OCI-LY7 (cell line): Measurements from ENCODE around the gene LMOD1. TPM values are rescaled to one million over a fixed set of nuclear protein-coding genes. Genes with fewer than 3 reads are reported as not detected.
A peak's percentile ranks its signal among the peaks of the same experiment; 100 is the strongest.

Experiments used
- BruUV-seq: library from RNA; stranded (reverse); fragments of 400-500 nt; replicated peaks from 2 replicates; lab custom pipeline; 2021; lab: Mats Ljungman, UMichigan
- CTCF ChIA-PET: fragments of 300-600 bp; sonication (Branson Sonifier 250); formaldehyde crosslinking; loops from one replicate; lab custom pipeline; 2022; ENCODE audit warnings: antibody characterized with exemption; ENCODE audit not compliant: unreplicated experiment; lab: Charles Lee
- POLR2A ChIA-PET: fragments of 300-600 bp; sonication (Branson Sonifier 250); formaldehyde crosslinking; loops from one replicate; lab custom pipeline; 2022; ENCODE audit warnings: antibody characterized with exemption; lab: Charles Lee
- DNase-seq: peaks from one replicate; pipeline ENCODE4 v3.0.0-alpha.2; 2015; ENCODE audit warnings: low spot score
- H2AFZ ChIP-seq: fragments of 200-600 bp; sonication (generic), shearing (Covaris generic); 2 replicates; pipeline ENCODE4 v1.6.1; 2014; ENCODE audit warnings: mild to moderate bottlenecking, antibody characterized with exemption, low read length, moderate library complexity
- H3K27ac ChIP-seq: fragments of 200-600 bp; sonication (generic); 2 replicates; pipeline ENCODE4 v1.5.1; 2014; ENCODE audit warnings: mixed run types, low read depth, mild to moderate bottlenecking, moderate library complexity, low read length, inconsistent platforms; ENCODE audit not compliant: poor library complexity, severe bottlenecking
- H3K36me3 ChIP-seq: fragments of 200-600 bp; sonication (generic); 2 replicates; pipeline ENCODE4 v1.6.1; 2014; ENCODE audit warnings: mild to moderate bottlenecking, antibody characterized with exemption, low read length, moderate library complexity, mixed read lengths; ENCODE audit not compliant: insufficient read depth
- H3K4me1 ChIP-seq: fragments of 200-600 bp; sonication (generic); 2 replicates; pipeline ENCODE4 v1.5.1; 2014; ENCODE audit warnings: mild to moderate bottlenecking, low read length; ENCODE audit not compliant: insufficient read depth, poor library complexity, severe bottlenecking
- H3K4me2 ChIP-seq: fragments of 200-600 bp; sonication (generic); 2 replicates; pipeline ENCODE4 v1.6.1; 2014; ENCODE audit warnings: mild to moderate bottlenecking, low read length
- H3K4me3 ChIP-seq: fragments of 200-600 bp; sonication (generic); 2 replicates; pipeline ENCODE4 v1.5.1; 2014; ENCODE audit warnings: mild to moderate bottlenecking, low read depth, low read length; ENCODE audit not compliant: poor library complexity, severe bottlenecking
- H3K79me2 ChIP-seq: fragments of 200-600 bp; sonication (generic); 2 replicates; pipeline ENCODE4 v1.6.1; 2016; ENCODE audit warnings: low read depth, mild to moderate bottlenecking, low read length, moderate library complexity, mixed read lengths; ENCODE audit not compliant: insufficient read depth
- H3K9me2 ChIP-seq: fragments of 200-600 bp; sonication (generic); 2 replicates; pipeline ENCODE4 v1.6.1; 2016; ENCODE audit warnings: mild to moderate bottlenecking, low read length, mixed read lengths; ENCODE audit not compliant: insufficient read depth
- H3K9me3 ChIP-seq: fragments of 200-600 bp; sonication (generic); 2 replicates; pipeline ENCODE4 v1.6.1; 2014; ENCODE audit warnings: mild to moderate bottlenecking, mixed run types, low read length, mixed read lengths
- H4K20me1 ChIP-seq: fragments of 200-600 bp; sonication (generic); 2 replicates; pipeline ENCODE4 v1.6.1; 2014; ENCODE audit warnings: mild to moderate bottlenecking, antibody characterized with exemption, low read length, moderate library complexity, mixed read lengths; ENCODE audit not compliant: insufficient read depth
- EZH2phosphoT487 ChIP-seq: fragments of 200-600 bp; sonication (generic); IDR thresholded peaks from 2 replicates; pipeline ENCODE4 v1.6.1; 2018; ENCODE audit warnings: low read depth, borderline replicate concordance, mild to moderate bottlenecking, mixed run types, antibody characterized with exemption, low read length, moderate library complexity, mixed read lengths
- intact Hi-C: fragments of 100-400 bp; cut with micrococcal nuclease; formaldehyde crosslinking; loops from one replicate; pipeline ENCODE4 v1.10.0; 2022; ENCODE audit not compliant: unreplicated experiment
- total RNA-seq, 2 experiments: library from RNA; depleted of rRNA in 1 of 2; stranded (reverse); fragments of >200 nt in 1 of 2; shearing (Covaris generic) in 1 of 2; gene quantifications; 2 replicates each; pipeline ENCODE4 v1.2.3, GENCODE V29; 2014 to 2022
- TF ChIP-seq, protein P1 (sequence below): fragments of 200-600 bp; sonication (generic); conservative IDR thresholded peaks from 2 replicates; pipeline ENCODE4 v1.5.1; 2014; ENCODE audit warnings: mild to moderate bottlenecking, antibody characterized with exemption, low read length, moderate library complexity, mixed read lengths

Gene LMOD1
- total RNA-seq, 2 experiments from 2014 or later: not detected

GRCh38 chr1:201895913-201896807 lies 50.2 kb downstream of the LMOD1 start:
- peak overlapping the region; percentile 9; the same call in 1 of the 2 replicates for H3K4me2 ChIP-seq
- H3K79me2 ChIP-seq: no peaks in the 10 kb centered on the region
- H3K27ac ChIP-seq: no peak overlapping the region
- H2AFZ ChIP-seq: peak overlapping the region; percentile 68; the same call in 1 of the 2 replicates
- H3K9me2 ChIP-seq: no peaks in the 10 kb centered on the region
- POLR2A ChIA-PET: interaction anchor here (0.6 to 1.7 kb wide), 11 partner anchors 9 to 1226 kb away, joined by 3 to 6 read pairs (median 4); no protein-coding TSS in a partner anchor
- intact Hi-C loops: loop anchor here (1.0 to 10.0 kb wide), 2 partner anchors 76 to 219 kb away; no protein-coding TSS in a partner anchor
- no TSS peak for BruUV-seq
- no peak for TF ChIP-seq EZH2phosphoT487
- TF ChIP-seq, protein P1, sequence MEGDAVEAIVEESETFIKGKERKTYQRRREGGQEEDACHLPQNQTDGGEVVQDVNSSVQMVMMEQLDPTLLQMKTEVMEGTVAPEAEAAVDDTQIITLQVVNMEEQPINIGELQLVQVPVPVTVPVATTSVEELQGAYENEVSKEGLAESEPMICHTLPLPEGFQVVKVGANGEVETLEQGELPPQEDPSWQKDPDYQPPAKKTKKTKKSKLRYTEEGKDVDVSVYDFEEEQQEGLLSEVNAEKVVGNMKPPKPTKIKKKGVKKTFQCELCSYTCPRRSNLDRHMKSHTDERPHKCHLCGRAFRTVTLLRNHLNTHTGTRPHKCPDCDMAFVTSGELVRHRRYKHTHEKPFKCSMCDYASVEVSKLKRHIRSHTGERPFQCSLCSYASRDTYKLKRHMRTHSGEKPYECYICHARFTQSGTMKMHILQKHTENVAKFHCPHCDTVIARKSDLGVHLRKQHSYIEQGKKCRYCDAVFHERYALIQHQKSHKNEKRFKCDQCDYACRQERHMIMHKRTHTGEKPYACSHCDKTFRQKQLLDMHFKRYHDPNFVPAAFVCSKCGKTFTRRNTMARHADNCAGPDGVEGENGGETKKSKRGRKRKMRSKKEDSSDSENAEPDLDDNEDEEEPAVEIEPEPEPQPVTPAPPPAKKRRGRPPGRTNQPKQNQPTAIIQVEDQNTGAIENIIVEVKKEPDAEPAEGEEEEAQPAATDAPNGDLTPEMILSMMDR: peak; percentile 99
- H3K36me3 ChIP-seq: no peaks in the 10 kb centered on the region
- CTCF ChIA-PET: interaction anchor here (0.6 to 1.7 kb wide), 11 partner anchors 13 to 232 kb away, joined by 3 to 8 read pairs (median 4); no protein-coding TSS in a partner anchor
- no peaks in the 10 kb centered on the region for H3K4me1 ChIP-seq
- H3K4me3 ChIP-seq: no peak overlapping the region
- peak; percentile 85 for DNase-seq
- H4K20me1 ChIP-seq: no peaks in the 10 kb centered on the region
- H3K9me3 ChIP-seq: no peaks in the 10 kb centered on the region

DNA sequence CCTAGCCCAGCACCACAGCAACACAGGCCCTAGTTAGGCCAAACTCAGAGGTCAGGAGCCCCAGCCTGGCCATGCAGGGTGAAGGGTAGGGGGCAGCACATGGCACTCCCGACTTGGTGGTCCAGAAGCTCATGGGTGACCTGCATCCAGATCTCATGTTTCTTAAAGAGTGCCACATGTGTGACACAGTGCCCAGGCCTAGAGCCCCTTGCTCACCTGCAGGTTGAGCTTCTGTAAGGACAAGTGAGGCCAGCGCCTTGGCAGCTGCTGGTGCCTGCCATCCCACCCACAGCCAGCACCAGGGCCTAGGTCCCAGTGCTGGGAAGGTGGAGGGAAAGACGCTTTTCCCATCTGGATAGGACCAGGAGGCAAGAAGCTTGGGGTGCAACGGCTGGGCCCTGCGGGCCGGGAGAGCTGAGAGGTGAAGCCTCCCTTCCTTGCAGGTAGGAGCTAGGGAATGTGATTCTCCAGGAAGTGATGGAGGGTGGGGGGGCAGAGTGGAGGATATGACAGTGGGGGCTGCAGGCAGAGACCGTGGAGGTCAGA lies 51.2 kb downstream of the LMOD1 start:
- no peak overlapping the region for H2AFZ ChIP-seq
- no peaks in the 10 kb centered on the region for H3K4me1 ChIP-seq
- H3K79me2 ChIP-seq: no peaks in the 10 kb centered on the region
- ChIA-PET CTCF (interaction anchor here (1.0 to 1.6 kb wide), 6 partner anchors 14 to 78 kb away, joined by 3 to 8 read pairs (median 4); no protein-coding TSS in a partner anchor), POLR2A (interaction anchor here (0.6 to 1.7 kb wide), 5 partner anchors 8 to 69 kb away, joined by 3 to 5 read pairs (median 4); no protein-coding TSS in a partner anchor)
- no TSS peak for BruUV-seq
- intact Hi-C loops: loop anchor here (10.0 kb wide), 1 partner anchor 220 kb away; no protein-coding TSS in a partner anchor
- DNase-seq: no peak
- TF ChIP-seq EZH2phosphoT487: no peak
- TF ChIP-seq, protein P1: no peak
- no peak overlapping the region for H3K4me2 ChIP-seq
- H3K4me3 ChIP-seq: no peak overlapping the region
- H4K20me1 ChIP-seq: no peaks in the 10 kb centered on the region
- no peaks in the 10 kb centered on the region for H3K36me3 ChIP-seq
- no peak overlapping the region for H3K27ac ChIP-seq
- H3K9me3 ChIP-seq: no peaks in the 10 kb centered on the region
- H3K9me2 ChIP-seq: no peaks in the 10 kb centered on the region
